Ishikawa (cell line): ENCODE measurements around the gene DTX1.

Experiments used
- CEBPB ChIP-seq: IDR thresholded peaks from 2 replicates; pipeline ENCODE4 v1.6.1; 2012
- CREB1 ChIP-seq: IDR thresholded peaks from 2 replicates; pipeline ENCODE4 v1.6.1; 2012; ENCODE audit warnings: low read depth
- EGR1 ChIP-seq: IDR thresholded peaks from 2 replicates; pipeline ENCODE4 v1.6.1; 2012
- EP300 ChIP-seq: IDR thresholded peaks from 2 replicates; pipeline ENCODE4 v1.6.1; 2012; ENCODE audit warnings: borderline replicate concordance
- FOXM1 ChIP-seq: IDR thresholded peaks from 2 replicates; pipeline ENCODE4 v1.6.1; 2012; ENCODE audit warnings: low read depth, borderline replicate concordance
- NFIC ChIP-seq: IDR thresholded peaks from 2 replicates; pipeline ENCODE4 v1.6.1; 2012
- RAD21 ChIP-seq: IDR thresholded peaks from 2 replicates; pipeline ENCODE4 v1.6.1; 2012; ENCODE audit warnings: low read depth
- TAF1 ChIP-seq: IDR thresholded peaks from 2 replicates; pipeline ENCODE4 v1.6.1; 2012; ENCODE audit warnings: low read depth, mild to moderate bottlenecking
- TCF12 ChIP-seq: IDR thresholded peaks from 2 replicates; pipeline ENCODE4 v1.6.1; 2012; ENCODE audit warnings: low read depth
- TEAD4 ChIP-seq: IDR thresholded peaks from 2 replicates; pipeline ENCODE4 v1.6.1; 2012
- YY1 ChIP-seq: IDR thresholded peaks from 2 replicates; pipeline ENCODE4 v1.6.1; 2012; ENCODE audit warnings: low read depth
- ZBTB7A ChIP-seq: IDR thresholded peaks from 2 replicates; pipeline ENCODE4 v1.6.1; 2012; ENCODE audit warnings: low read depth
- TF ChIP-seq, protein P1 (sequence below): IDR thresholded peaks from 2 replicates; pipeline ENCODE4 v1.6.1; 2012; ENCODE audit warnings: low read depth, mild to moderate bottlenecking
- TF ChIP-seq, protein P2 (sequence below): IDR thresholded peaks from 2 replicates; pipeline ENCODE4 v1.6.1; 2012
- TF ChIP-seq, protein P3 (sequence below): IDR thresholded peaks from 2 replicates; pipeline ENCODE4 v1.6.1; 2012

DTX1 gene

GRCh38 chr12:113071135-113072112, 14.9 kb downstream of the DTX1 start:
- no peak for TF ChIP-seq YY1
- no peak for TF ChIP-seq CEBPB
- TF ChIP-seq EP300, result no peak
- TF ChIP-seq, protein P1, sequence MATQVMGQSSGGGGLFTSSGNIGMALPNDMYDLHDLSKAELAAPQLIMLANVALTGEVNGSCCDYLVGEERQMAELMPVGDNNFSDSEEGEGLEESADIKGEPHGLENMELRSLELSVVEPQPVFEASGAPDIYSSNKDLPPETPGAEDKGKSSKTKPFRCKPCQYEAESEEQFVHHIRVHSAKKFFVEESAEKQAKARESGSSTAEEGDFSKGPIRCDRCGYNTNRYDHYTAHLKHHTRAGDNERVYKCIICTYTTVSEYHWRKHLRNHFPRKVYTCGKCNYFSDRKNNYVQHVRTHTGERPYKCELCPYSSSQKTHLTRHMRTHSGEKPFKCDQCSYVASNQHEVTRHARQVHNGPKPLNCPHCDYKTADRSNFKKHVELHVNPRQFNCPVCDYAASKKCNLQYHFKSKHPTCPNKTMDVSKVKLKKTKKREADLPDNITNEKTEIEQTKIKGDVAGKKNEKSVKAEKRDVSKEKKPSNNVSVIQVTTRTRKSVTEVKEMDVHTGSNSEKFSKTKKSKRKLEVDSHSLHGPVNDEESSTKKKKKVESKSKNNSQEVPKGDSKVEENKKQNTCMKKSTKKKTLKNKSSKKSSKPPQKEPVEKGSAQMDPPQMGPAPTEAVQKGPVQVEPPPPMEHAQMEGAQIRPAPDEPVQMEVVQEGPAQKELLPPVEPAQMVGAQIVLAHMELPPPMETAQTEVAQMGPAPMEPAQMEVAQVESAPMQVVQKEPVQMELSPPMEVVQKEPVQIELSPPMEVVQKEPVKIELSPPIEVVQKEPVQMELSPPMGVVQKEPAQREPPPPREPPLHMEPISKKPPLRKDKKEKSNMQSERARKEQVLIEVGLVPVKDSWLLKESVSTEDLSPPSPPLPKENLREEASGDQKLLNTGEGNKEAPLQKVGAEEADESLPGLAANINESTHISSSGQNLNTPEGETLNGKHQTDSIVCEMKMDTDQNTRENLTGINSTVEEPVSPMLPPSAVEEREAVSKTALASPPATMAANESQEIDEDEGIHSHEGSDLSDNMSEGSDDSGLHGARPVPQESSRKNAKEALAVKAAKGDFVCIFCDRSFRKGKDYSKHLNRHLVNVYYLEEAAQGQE, result no peak
- TF ChIP-seq, protein P2, sequence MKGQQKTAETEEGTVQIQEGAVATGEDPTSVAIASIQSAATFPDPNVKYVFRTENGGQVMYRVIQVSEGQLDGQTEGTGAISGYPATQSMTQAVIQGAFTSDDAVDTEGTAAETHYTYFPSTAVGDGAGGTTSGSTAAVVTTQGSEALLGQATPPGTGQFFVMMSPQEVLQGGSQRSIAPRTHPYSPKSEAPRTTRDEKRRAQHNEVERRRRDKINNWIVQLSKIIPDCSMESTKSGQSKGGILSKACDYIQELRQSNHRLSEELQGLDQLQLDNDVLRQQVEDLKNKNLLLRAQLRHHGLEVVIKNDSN, result no peak
- no peak for TF ChIP-seq FOXM1
- TF ChIP-seq EGR1, result no peak
- TF ChIP-seq NFIC, result no peak

- TF ChIP-seq EP300 (no peak), FOXM1 (no peak), TEAD4 (no peak), CREB1 (no peak), NFIC (no peak), YY1 (no peak), TAF1 (no peak), CEBPB (no peak), TCF12 (no peak), EGR1 (no peak), RAD21 (no peak), ZBTB7A (no peak)
- TF ChIP-seq, protein P1, result no peak
- TF ChIP-seq, protein P2, result no peak
- TF ChIP-seq, protein P3, sequence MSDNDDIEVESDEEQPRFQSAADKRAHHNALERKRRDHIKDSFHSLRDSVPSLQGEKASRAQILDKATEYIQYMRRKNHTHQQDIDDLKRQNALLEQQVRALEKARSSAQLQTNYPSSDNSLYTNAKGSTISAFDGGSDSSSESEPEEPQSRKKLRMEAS, result no peak
Measured at GRCh38 chr12:113072136-113072535, 15.6 kb downstream of the DTX1 start.

DNA sequence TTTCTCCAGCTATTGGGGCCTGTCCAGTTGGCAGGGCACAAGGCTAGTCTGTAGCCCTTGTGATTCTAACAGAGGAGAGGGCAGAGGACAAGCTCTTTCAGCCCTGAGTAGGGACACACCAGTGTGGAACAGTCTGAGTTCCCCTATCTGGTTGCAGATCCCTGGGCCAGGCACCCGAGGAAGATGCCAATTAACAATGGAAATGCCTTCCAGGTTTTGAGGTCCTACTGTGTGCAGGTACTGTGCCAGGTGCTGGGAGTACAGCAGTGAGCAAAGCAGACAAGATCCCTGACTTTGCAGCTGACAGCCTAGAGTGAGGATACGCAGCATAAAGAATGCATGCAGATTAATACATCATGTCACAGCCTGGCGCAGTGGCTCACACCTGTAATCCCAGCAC, 17.1 kb downstream of the DTX1 start:
- TF ChIP-seq TAF1, result no peak
- no peak for TF ChIP-seq ZBTB7A

DNA sequence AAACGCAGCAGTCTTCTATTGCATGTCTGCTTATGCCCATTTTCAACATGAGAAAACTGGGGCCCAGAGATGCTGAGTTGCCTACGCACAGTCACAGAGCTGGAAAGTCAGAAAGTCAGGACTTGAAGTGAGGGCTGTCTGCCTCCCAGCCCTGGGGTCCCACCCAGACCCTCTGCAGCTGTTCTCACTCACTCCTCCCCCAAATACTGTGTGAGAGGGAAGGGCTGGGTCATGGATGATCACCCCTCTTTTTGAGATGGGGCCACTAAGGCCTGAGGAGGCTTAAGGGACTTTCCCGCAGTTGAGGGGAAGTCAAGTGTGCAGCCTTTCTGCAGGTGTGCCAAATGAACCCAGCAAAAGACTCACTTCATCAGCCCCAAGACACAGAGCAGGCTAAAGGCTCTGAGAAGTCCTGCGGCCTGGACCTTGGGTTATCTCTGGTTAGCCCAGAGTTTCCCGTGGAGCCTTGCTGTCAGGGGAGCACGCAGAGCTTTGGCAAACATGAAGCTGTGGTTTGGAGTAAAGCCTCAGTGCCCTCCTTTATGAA, 18.7 kb downstream of the DTX1 start:
- TF ChIP-seq TAF1 (no peak), TCF12 (no peak)

- TF ChIP-seq EP300 (no peak), YY1 (no peak), FOXM1 (no peak), TCF12 (no peak)
- TF ChIP-seq, protein P3, result no peak
- TF ChIP-seq, protein P2, result no peak
Measured at GRCh38 chr12:113077057-113077858, 20.7 kb downstream of the DTX1 start.
